GM12872 (cell line): ENCODE data around the gene SF3A2.

Experiments
- CTCF ChIP-seq: IDR thresholded peaks from 3 replicates; pipeline ENCODE4 v1.5.1; 2011; ENCODE audit warnings: low read depth, mild to moderate bottlenecking, low read length, moderate library complexity; ENCODE audit not compliant: insufficient read depth

SF3A2 gene

GRCh38 chr19:2294687-2295335 lies 58.2 kb downstream of the SF3A2 start:
- no peak for TF ChIP-seq CTCF

- TF ChIP-seq CTCF: no peak
Measured at GRCh38 chr19:2296141-2296540, 59.5 kb downstream of the SF3A2 start.
